GM18861 (cell line): Measurements from ENCODE around the gene KIF5C.

Experiments used
- ATAC-seq: cut with Tn5 transposase; IDR thresholded peaks from one replicate; pipeline ENCODE4 v1.9.1; 2021; ENCODE audit not compliant: unreplicated experiment

The KIF5C gene

GRCh38 chr2:148887350-148888002 is 12.4 kb downstream of the KIF5C start:
- no peak for ATAC-seq

- ATAC-seq = no peak
Observed at GRCh38 chr2:148888003-148888501, 13.0 kb downstream of the KIF5C start.

- no peak for ATAC-seq
Observed at GRCh38 chr2:148888986-148889385, 14.0 kb downstream of the KIF5C start.

GRCh38 chr2:148893906-148894305 is 18.9 kb downstream of the KIF5C start:
- ATAC-seq = no peak

- no peak for ATAC-seq
Observed at GRCh38 chr2:148896136-148896535, 21.1 kb downstream of the KIF5C start.

- ATAC-seq = no peak
Observed at GRCh38 chr2:148899638-148900318, 24.8 kb downstream of the KIF5C start.

GRCh38 chr2:148900350-148900837 is 25.4 kb downstream of the KIF5C start:
- ATAC-seq = no peak

- ATAC-seq = no peak
Observed at GRCh38 chr2:148901142-148901541, 26.1 kb downstream of the KIF5C start.

GRCh38 chr2:148902798-148903197 is 27.8 kb downstream of the KIF5C start:
- ATAC-seq = no peak

GRCh38 chr2:148903294-148903693 is 28.3 kb downstream of the KIF5C start:
- no peak for ATAC-seq

- no peak for ATAC-seq
Observed at GRCh38 chr2:148903979-148904378, 29.0 kb downstream of the KIF5C start.

- ATAC-seq = no peak
Observed at GRCh38 chr2:148906124-148906523, 31.1 kb downstream of the KIF5C start.

- no peak for ATAC-seq
Observed at GRCh38 chr2:148907085-148907785, 32.2 kb downstream of the KIF5C start.

GRCh38 chr2:148909114-148909513 is 34.1 kb downstream of the KIF5C start:
- ATAC-seq = no peak

GRCh38 chr2:148913061-148913460 is 38.0 kb downstream of the KIF5C start:
- ATAC-seq = no peak

- no peak for ATAC-seq
Observed at GRCh38 chr2:148913492-148913891, 38.5 kb downstream of the KIF5C start.

GRCh38 chr2:148914463-148914862 is 39.4 kb downstream of the KIF5C start:
- no peak for ATAC-seq

GRCh38 chr2:148917431-148917830 is 42.4 kb downstream of the KIF5C start:
- ATAC-seq = no peak

GRCh38 chr2:148918554-148918953 is 43.5 kb downstream of the KIF5C start:
- ATAC-seq = no peak

GRCh38 chr2:148920559-148920958 is 45.5 kb downstream of the KIF5C start:
- no peak for ATAC-seq

- no peak for ATAC-seq
Observed at GRCh38 chr2:148922062-148922461, 47.0 kb downstream of the KIF5C start.
